ENCODE results near the gene AREL1.

Gene AREL1

DNA sequence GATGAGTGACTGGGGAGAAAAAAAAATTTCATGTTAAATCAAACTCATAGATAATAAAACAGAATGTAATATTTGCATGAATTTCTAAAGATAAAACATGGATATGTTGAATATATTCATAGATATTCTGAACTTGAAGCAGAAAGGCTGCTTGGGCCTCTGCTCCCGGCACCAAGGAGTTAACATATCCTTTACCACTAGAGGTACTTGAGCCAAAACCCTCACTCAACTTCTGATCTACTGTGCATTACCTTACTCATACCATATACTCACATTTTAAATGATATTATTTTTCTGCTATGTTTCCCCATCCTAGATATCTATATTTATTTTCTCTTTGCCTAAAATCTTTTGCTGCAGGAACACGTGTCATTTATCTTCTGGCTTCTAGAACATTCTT, 14.9 kb downstream of the AREL1 start:
- no peak for DNase-seq

DNA sequence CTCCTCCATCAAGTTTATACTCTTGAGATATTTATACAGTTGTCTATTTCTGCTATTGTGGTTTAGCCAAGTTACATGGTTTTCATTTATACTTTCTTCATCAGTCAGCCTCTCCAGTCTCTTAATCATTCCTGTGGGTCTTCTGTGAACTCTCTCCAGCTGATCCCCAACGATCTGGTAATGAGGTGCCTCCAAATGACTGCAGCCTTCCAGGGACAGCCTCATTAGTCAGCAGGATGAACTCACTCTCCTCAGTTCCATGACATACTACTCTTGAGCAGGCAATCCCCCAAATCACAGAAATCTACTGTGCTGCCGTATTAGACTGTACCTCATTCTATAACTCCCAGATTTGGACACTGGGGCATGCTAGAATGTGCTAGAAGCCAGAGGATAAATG, 15.3 kb downstream of the AREL1 start:
- DNase-seq: no peak

DNA sequence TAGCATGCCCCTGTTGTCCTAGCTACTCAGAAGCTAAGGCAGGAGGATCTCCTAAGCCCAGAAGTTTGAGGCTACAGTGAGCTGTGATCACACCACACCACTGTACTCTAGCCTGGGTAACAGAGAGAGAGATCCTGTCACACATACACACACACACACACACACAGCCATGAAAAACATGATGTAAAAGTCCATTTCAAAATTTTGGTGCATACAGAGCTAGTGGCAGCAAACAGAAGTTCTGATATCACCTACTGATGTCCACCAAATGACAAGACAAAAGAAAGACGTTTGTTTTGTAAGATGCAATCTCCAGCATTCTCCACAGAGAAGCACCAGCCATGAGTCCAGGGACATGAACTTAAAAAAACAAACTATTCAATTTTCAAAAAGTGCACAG, 15.9 kb downstream of the AREL1 start:
- no peak for DNase-seq

DNA sequence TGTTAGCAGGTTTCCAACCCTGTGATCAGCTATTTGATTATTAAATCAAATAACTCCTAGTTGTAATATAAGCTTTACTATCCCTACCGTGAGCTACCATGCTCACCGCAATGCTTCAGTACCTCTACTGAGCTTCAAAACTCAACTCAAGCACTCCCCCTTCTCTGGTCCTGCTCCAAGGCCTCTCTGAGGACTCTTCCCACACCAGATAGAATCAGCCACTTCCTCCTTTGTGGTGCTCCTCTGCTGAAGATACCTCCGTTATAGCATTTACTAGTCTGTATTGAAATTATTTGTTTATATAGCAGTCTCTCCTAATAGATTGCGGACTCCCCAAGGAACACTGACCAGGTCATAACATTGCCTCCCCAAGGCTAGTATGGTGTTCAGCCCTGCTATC, 17.5 kb downstream of the AREL1 start:
- DNase-seq: no peak

DNA sequence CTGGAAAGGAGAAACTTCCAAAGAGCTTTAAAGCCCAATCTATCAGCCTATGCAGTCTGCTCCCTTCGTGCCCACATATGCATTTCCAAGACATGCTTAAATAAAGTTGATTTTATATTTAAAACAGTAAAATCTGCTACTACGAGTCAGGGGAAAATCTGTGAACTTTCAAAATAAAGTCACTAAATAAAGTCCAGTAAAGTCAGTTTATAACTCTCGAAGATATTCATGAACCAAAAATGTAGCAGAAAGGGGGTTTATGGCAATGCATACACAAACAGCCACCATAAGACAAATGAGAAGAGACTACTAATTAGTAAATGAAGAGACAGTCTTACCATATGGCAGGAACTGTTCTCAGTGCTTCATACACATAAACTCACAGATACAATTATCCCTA, 19.7 kb downstream of the AREL1 start:
- DNase-seq: no peak

DNA sequence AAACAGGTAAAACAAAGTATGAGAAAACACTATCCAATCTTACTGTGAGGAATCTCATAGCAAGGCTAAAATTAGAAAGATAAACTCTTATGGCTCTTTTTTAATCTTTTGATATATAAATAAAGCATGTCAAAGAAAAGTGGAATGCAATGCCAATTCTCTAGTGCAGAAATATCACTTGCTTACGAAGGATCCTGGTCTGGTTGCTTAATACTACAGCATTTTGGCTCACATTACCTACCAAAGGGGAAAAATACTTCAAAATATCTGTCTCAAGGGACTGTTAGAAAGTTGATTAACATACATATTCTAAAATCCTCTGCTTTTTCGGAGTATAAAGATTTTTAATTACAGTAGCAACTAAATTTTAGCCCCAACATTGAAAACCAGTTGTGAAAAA, 21.4 kb downstream of the AREL1 start:
- no peak for DNase-seq

DNA sequence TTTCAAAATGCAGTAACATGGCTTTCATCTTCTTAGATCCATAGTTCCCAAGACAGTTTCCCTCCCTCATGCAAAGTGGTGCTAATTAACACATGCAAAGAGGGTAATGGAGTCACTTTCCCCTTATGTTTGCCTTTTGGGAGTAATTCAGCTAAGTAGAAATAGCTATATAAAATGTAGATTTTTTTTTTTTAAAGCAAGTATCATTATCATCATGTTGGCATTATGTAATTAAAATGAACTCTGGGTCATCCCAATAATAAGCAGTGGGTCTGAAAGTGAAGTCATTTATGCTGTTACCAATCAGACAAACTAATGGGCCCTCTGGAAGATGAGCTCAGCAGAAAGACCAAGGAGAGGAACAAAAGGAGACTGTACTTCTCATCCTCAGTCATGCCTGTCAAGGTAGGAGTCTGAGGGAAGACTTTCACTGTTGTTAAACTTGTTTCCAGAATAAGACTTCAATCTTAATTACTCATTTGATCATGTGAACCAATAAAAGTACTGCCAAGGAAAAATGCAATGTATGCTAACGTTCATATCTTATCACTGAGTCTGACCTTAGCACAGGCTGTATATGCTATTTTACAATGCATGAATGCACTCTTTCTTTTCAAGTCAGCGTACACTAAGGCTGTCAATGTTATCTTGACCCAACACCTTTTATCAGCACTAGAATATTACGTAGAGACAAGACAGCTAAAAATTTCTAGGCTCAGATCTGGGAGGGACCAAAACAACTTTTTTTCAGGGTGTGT, 26.8 kb downstream of the AREL1 start:
- DNase-seq: no peak

DNA sequence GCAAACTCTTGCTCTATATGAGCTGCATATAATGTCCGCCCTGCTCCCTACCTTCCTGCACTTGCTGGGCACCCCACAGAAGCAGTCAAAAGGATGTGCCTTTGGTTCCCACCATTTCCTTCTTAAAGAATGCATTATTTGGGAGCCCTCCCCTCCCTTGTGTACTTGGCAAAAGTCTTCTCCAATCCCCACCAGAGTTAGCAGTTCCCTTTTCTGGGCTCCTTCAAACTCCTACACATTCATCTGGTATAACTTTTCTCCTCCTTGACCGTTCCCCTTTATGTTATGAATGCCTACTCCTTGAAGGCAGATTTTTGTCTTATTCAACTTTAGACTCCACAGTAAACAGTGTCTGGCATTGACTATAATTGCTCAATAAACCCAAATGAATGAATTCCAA, 27.8 kb downstream of the AREL1 start:
- DNase-seq: no peak

DNA sequence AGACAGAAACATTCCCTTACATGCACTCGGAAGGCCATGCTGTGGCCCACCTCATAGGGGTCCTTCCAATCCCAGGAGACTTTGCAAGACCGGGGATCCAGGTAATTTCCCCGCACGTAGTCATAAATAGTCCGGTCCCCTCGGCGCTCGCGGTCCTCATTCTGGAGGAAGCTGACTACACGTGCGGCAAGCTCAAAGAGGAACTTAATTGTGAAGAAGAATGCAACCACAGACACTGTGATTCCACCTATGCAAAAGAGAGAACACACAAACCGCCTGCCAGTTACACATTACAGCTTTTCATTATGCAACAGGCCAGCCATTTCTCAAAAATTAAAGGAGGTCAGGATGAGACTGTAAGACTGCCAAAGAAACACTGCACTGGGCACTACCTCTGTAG, 28.4 kb downstream of the AREL1 start:
- DNase-seq: no peak

DNA sequence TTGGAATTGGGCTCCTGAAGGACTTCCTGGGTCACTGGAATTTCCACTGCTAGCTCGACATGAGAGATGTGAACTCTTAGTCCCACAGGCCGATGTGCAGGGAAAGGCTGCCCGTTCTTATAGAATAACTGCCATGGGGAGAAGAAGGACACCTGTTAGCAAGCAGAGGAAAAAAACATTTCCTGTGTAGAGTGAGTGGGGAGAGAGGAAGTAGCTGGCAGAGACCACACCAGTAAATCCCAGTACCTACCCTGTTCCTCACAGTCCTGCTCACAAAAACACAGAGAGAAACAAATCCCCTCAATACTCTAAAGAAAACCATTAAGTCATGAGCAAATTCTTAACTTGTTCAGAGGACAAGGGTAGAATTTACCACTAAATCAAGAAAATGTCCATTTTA, 29.5 kb downstream of the AREL1 start:
- no peak for DNase-seq

DNA sequence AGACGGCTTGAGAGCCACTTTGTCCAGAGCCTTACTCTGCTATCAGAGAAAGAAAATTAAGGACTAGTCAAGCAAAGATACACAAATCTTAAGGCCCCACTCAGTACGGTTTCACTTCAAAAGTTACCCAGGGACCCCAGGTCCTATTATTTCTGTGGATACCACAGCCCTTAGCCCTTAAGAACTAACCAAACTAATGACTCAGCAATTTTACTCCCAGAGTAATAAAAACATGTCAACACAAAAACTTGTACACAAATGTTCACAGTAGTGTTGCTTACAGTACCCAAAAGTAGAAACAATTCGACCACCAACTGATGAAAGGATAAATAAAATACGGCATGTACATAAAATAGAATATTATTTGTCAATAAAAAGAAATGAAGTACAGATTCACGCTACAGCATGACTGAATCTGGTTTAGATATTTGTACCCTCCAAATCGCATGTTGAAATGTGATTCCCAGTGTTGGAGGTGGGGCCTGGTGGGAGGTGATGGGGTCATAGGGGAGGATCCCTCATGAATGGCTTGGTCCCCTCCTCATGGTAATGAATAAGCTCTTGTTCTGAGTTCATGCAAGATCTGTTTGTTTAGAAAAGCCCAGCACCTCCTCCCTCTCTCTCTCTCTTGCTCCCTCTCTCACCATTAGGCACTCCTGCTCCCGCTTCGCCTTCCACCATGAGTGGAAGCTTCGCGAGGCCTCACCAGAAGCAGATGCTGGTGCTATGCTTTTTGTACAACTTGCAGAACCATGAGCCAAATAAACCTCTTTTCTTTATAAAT, 30.5 kb downstream of the AREL1 start:
- DNase-seq: no peak

DNA sequence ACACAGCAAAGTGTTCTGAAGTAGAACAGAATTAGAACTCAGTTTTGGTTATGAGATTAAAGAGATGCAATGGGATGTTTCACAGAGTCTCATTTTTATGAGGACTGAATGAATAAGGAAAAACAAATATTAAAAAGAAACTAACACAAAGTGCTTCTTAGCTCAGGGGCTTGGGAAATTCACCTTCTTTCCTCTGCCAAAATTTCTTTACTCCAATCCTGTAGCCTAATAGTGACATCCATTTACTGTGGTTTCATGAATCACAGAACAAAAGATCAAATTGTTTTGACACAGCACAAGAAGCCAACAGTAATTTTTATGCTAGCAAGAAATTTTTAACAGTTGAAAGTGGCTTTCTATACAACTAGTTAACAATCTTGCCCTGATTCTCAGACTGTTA, 37.7 kb downstream of the AREL1 start:
- DNase-seq: no peak

DNA sequence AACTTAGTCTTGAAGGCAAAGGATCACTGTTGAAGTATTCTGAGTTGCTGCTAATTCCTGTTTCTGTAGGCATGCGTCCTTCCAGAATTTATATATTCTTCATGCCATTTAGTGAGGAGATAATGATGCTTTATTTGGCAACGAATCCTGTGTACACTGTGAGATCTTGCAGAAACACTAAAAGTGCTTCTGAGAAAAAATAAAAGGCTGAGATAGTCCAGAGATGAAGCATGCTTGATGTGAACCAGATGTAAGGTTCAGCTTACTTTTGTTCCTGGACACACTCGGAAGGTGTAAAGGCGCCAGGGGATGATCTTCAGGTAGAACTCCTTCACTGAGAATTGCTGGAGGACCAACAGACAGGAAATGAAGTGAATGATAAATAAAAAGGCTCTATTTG, 39.1 kb downstream of the AREL1 start:
- no peak for DNase-seq

DNA sequence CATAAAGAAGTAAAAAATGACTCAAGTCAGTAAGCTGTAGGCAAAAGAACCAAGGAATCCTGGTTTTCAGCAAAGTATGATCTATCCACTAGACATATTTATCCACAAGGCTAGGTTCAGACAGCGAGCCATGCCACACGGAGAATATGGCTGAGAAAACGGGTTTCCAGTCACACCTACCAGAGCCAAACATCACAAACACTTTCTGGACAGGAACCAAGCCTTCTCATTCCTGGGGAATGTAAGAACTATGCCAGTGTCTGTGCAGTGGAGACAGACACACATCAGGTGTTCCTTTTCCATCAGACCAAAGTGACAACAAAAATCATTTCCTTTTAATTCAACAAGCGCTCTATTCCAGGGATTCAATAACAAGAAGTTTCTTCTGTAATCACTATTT, 41.1 kb downstream of the AREL1 start:
- DNase-seq: no peak

DNA sequence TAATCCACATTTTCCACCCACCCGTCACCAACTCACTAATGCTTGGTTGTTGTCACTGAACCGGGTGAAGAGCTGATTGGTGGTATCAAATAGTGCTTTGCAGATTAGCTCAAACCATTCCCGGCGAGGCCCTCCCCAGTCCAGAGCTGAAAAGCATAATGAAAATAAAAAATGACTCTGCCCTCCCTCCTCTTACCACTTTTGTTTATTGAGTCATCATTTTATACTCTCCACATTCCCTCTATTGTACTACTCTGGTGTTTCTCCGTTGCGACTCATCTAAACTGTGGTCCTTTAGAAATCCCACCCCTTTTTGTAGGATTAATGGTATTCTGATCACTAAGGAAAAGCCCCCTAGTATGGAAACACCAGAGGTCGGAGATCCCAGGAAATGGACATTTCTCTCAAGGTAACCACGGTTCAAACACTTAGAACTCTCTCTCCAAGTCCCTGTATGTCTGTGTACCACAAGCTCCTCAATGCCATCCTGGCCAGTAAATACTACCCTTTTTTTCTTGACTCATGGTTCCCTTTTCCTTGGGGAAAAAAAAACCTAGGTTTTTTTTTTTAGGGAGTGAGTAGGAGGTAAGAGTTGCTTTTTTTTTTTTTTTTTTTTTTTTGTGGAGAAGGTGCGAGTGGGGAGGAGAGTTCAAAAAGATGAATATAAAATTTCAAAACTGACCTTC, 42.0 kb downstream of the AREL1 start:
- DNase-seq: no peak

DNA sequence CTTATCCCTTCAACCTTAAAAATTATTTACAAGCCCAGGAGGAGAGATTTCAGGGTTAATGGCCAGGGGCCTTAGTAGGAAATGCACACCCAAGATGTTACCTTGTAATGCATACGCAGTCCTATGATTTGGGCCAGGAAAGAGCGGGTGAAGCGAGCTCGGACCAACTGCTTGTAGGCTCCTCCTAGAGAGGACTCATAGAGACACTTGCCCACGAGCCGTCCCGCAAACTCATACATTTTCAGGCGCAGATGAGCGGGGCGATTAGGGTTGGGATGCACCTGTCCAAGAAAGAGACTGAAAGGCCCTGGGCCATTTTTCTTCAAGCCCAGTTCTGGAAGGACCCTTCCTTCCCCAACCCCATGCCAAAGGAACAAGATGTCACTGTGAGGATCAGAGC, 43.0 kb downstream of the AREL1 start:
- DNase-seq: no peak

DNA sequence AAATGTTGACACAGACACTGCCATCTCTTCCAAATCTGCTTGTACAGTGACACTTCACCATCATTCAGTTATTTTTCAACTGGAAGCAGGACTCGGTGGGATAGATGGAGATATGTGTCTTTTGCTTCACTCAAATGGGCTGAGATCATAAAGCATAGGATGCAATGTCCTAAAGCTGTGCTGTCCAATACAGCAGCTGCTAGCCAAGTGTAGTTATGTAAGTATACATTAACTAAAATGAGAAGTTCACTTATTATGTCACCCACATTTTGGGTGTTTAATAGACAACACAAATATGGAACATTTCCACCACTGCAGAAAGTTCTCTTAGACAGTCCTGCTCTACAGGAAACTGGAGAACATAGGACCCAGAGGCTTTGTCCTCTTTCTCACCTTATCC, 43.6 kb downstream of the AREL1 start:
- no peak for DNase-seq

DNA sequence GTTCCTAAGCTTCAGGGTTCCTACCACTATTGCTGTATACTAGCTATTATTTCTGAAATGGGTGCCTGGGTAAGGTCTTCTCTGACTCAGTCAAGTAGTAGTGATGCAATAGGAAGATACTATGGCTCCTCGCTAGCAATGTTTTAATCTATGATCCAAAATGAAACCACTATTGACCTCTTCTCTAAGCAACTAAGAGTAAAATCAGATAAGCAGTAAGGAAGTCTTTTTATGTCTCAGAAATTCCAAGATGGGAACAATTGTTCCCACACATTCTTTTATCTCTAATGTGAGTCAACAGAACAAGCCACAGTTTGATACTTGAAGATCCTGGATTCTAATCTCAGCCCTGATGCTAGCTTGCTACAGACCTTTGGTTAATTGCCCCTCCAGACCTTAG, 45.1 kb downstream of the AREL1 start:
- DNase-seq: no peak

DNA sequence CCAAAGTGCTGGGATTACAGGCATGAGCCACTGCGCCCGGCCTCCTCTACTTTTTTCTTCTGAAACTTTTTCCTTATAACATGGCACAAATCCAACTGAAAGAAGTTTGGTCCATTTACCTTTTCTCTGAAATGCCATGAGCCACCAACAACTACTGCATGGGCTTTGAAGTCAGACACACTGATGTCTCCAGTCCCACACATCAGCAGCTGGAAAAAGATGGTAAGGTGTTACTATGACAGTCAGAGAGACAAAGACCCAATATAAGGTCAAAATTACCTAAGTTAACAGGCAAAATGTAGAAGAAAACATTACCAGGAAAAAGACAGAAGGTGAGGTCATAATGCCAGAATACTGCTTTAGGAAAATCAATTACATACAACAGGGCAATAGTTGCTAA, 48.2 kb downstream of the AREL1 start:
- no peak for DNase-seq

DNA sequence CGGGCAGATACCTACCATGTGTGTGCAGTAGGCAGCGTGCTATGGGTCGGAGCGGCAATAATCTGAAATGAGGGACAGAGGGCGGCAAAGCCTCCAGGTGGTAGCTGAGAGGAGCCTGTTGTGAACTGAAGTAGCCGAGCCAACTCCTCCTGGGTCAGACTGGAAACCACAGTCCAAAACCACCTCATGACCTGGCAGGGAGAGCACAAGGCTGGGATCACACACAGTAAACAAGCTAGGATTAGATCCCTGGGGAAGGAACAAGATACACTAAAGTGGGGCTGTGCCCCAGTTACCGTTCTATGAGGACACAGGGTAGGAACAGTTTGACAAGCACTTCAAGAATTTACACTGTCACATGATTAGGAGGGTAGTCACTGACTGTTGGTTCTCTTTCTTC, 49.0 kb downstream of the AREL1 start:
- DNase-seq: no peak

DNA sequence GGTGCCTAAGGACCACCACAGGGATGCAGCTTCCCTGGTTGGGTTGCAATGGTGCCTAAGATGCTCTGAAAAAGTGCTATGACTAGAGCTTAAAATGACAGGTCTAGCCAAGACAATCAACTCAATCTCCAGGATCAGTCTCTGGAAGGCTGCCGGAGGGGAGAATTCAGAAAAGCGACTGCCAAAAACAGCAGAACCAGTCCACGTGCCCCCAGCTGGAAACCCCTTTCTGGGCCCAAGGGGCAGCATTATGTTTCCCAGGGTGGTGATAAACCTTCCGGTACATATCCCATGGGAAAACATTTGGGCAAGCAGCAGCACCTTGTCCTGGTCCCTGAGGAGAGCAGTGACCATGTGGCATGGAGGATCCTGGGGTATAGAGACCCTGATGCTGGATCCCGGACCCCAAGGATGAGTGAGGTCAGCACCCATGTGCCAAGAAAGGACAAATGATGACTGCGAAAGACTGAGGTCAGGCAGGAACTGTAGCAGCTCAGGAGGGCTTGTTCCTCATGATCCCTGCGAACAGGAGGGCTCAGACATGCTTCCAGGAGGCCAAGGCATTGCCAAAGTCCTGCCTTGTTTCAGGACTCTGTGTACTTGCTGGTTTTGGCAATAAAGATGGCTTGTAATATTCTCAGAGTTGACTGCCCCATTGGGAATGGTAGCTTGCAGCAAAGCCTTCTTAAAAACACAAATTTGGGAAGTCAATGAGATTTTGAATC, 51.0 kb downstream of the AREL1 start:
- DNase-seq: no peak

DNA sequence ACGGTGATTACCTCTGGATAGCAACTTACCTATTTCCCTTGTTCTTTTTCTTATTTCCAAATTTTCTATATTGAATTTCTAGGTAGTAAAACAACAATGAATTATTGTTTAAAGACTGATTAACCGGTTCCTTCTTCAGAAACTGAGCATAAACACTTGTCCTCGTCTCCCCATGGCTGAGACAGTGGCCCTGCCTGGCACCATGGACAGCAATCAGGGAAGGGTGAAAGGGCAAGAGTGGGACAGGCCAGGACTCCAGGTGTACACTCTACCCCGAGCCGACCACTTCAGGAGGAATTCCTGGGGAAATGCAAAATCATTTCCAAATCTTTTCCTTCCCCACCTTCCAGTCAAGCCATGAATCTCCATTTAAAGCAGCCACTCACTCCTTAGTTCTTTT, 52.0 kb downstream of the AREL1 start:
- DNase-seq: no peak

DNA sequence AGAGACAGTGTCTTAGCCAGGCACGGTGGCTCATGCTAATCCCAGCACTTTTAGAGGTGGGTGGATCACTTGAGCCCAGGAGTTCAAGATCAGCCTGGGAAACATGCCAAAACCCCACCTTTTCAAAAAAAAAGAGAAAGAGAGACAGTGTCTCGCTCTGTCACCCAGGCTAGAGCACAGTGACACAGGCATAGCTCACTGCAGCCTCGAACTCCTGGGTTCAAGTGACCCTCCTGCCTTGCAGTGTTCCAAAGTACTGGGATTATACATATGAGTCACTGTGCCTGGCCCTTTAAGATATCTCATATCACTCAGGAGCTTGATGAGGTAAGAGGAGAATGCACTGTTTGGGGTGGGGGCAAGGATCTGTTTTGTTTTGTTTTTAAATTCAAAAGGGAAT, 52.7 kb downstream of the AREL1 start:
- DNase-seq: no peak
